HG03460 (cell line): ENCODE data around the gene FAM184A.
"Not testable (repeated sequence)": the region's sequence is repeated elsewhere in the genome, so short reads cannot be mapped to it uniquely, and the experiment has no call there.

Experiments
- ATAC-seq: cut with Tn5 transposase; IDR thresholded peaks from one replicate; pipeline ENCODE4 v1.9.1; 2021; ENCODE audit not compliant: unreplicated experiment

Gene FAM184A

DNA sequence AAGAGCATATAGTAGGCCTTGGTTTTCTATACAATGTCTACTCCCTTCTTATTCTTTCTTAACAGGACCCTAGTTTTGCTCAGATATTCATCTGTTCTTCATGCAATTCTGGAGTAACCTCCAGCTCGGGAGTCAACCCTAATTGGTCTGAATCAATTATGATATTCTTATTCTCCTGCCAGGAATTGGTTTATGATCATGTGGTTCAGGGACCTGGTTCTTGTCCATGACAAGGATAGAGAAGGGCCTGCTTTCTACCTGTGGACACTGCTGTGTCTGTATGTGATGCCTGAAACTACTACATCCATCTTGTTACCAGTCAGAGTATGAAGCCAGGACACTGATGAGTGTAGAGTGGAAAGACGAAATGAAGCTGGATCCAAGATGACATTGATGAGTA lies 24.4 kb upstream of the FAM184A start:
- no peak for ATAC-seq

DNA sequence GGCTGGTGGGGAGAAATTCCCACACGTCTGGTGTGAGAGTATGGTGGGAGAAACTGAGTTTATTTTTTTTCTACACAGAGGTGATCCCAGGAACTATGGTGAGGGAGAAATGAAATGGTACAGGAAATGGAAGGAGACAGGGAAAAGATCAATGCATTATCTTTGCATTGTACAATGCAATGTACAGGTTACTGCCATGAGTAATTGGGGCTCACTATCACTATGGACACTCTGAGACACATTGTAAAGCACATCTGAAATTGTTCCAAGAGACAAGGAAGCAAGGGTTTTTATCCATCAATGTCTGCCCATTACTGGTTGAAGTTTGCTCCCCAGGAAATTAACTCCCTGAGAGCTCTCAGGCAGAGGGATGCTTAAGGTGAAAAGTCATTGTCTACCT lies 21.7 kb upstream of the FAM184A start:
- ATAC-seq = no peak

DNA sequence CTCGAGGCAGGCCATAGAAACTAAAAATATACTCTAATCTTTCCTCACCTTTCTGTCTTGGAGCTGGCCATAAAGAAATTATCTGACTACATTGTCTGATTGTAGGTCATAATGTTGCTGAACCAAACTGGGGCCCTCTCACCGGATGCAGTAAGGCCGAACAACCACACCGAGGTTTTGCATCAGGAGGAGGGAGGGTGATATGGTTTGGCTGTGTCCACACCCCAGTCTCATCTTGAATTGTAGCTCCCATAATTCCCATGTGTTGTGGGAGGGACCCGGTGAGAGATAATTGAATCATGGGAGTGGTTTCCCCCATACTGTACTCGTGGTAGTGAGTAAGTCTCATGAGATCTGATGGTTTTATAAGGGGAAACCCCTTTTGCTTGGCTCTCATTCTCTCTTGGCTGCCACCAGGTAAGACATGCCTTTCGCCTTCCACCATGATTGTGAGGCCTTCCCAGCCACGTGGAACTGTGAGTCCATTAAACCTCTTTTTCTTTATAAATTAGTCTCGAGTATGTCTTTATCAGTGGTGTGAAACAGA lies 19.4 kb upstream of the FAM184A start:
- not testable (repeated sequence) for ATAC-seq

DNA sequence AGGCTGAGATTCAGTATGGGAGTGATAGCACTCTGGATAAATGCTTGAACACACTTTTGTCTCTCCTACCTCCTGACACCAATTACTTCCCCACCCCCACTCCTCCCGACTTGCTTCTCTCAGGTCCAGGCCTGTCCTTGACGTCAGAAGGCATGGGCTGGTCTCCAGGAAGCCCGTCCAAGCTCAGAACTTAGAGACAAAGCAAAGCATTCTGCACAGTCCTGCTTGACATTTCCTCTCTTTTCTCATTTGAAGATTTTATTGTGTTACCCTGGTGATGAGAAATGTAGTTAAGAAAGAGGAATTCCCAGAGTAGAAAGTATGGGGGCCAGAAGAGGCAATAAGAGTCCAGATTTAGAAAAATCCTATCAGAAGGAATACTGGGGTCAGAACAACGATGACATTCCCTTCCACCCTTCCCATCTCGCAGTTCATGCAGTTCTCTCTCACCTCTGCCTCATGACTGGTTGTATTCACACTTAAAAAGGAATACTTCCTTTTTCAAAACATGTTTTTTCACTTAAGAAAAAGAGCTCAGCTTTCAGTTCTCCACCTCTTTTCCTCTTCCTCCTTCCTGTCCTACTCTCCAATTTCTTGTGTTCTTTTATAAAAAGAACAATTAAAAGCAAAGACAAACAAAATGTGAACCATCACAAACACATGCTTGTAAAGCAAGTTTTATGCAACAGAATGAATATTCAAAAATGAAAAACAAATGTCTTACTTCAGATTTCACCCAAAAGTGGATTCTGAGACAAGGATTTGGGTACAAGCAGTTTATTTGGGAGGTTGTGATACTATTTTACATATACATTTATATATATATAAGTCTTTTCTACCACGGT lies 18.5 kb upstream of the FAM184A start:
- ATAC-seq = no peak

DNA sequence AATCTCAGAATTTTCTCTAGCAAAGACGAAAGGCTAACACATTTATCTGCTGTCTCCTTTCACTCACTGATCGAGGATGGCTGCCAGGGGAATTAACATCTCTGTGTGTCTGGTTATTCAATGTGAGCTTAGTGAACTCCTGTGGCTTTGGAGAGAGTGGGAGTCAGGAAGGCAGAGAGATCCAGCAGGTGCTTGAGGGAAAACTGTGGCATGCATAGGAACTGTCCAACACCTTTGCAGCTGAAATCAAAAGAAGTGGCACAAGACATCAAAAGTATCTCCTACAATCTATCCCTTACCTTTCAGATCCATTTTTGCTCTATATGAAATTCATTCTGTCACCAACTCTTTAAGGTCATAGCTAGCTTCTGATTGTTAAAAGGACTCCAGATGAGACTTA lies 11.8 kb upstream of the FAM184A start:
- no peak for ATAC-seq

DNA sequence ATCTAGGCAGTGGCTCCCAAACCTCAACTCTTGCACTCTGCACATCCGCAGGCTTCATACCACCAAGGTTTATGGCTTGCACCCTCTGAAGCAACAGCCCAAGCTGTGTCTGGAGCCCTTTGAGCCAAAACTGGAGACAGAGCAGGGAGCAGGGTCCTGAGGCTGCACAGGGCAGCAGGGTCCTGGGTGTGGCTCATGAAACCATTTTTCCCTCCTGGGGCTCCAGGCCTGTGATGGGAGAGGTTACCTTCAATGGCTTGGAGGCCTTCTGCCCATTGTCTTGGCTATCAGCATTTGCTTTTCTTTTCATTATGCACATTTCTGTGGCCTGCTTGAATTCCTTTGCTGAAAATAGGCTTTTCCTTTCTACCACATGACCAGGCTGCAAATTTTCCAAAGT lies 6.3 kb upstream of the FAM184A start:
- ATAC-seq = no peak

DNA sequence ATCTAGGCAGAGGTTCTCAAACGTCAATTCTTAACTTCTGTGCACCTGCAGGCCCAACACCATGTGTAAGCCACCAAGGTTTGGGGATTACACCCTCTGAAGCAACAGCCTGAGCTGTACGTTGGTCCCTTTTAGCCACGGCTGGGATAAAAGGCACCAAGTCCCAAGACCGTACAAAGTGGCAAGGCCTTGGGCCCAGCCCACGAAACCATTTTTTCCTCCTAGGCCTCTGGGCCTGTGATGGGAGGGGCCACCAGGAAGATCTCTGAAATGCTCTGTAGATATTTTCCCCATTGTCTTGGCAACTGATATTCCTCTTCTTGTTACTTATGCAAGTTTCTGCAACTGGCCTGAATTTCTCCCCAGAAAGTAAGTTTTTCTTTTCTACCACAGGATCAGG lies 4.5 kb upstream of the FAM184A start:
- no peak for ATAC-seq

DNA sequence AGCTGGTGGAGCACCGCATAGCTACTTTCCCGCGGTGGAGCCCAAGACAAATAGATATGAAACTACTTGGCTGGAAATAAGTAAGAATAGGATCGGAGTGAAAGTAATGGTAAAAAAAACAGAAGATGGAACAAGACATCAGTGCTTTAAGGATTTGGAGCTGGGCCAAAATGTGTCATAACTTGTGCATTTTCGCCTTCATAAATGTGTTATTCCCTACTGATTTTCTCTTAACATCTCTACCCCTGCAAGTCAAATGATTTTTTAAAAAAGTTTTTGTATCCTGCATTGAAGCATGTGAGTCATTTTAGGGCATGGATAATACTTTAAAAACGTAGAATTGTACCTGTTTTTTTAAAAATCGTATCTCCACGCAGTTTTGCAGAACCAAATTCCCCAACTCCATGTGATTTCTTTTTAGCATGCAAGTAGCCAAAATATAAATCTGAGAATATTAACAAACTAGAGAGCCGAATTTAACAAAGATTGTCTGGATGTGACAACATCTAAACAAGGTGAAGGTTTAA lies 882 bp upstream of the FAM184A start:
- ATAC-seq = no peak

DNA sequence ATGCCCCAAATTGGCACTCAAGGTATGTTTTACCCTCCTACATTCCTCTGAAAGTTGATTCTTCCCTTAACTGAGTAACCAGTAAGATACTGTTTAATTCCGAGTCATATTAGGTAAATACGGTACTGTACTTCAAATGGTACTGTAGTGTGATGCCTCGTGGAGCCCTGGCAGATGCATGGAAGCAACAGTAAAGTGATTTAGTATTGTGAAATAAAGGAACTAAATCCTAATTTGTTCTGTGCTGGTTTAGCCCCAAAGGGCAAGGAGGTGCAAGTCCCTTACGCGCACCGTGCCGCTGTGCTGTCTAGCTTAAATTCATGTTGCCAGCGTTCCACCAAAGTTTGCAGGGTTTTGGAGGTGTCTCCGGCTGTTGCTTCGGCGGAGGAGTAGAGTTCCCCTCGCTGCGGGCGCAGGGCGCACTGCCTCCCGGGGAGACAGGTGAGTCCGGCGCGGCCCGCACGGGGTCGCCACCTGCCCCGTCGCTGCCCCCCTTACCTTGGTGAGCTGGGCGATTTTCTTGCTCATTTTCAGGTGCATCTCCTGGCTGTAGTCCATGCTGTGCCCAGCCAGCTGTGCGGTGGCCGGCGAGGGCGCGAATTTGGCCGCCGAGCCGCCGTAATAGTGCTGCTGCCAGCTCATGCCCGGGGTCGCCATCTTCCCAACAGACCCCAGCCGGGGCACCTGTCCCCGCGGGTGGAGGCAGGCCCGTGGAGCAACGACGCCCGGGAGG lies 655 bp downstream of the FAM184A start:
- peak; percentile 40 for ATAC-seq

DNA sequence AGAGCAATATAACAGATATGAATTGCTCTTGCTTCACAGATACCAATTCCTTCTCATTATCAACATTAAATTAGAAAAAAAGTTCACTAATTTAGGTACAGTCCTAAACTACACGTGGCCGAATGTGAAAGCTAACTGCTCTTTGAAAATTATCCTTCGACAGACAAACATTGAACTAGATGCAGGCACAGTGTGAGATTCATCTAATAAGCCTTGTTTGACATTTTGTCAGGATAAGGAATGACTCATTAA lies 1.1 kb downstream of the FAM184A start:
- ATAC-seq = no peak

DNA sequence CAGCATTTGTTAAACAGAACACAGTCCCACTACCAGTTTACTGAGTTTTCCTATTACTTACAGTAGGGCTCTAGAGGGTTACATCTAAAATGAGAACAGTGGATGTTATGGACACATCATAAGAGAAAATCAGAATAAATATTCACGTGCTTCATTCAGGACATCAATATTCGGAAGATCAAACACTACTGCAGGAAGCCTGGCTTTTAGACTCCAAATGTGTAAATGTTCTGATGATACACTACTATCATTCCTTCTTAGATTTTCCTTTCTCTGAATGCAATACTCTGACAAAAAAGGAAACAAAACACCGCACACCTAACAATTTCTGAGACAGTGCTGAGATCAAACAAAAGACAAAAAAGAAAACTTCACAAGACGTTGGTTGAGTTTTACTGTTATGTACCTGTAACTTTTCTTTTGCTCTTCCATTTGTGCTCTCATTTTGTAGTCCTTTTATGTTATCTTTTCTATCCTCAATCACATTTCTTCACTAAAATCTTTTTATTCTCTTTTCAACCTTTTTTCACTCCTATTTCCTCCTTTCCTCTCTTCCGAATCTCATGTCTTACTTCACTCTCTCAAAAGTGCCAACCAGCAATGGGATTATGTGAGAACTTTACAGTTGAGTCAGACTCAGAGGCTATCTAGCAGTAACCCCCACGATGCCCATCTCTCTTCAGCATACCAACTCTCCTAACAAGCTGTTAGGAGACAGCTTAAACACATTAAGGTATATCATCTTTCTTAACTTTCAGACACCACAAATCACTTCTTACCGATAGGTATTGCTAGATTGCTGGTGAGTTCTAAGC lies 1.7 kb downstream of the FAM184A start:
- no peak for ATAC-seq

DNA sequence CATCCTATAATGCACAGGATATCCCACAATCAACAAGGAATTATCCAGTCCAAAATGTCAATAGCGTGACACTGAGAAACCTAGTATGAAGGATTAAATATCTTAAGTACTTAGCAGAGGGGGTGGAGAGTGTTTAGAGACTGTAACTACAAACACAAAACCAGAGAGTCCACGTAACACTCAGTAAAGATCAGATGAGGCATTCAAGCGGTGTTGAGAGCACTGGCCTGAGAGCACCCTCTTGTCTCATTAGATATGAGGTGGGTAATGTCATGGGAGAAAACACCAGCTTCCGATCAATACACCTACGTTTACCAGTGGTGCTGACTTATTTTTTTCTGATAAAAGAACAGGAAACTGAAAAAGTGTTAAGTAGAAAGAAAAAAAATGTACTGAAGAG lies 2.3 kb downstream of the FAM184A start:
- no peak for ATAC-seq

DNA sequence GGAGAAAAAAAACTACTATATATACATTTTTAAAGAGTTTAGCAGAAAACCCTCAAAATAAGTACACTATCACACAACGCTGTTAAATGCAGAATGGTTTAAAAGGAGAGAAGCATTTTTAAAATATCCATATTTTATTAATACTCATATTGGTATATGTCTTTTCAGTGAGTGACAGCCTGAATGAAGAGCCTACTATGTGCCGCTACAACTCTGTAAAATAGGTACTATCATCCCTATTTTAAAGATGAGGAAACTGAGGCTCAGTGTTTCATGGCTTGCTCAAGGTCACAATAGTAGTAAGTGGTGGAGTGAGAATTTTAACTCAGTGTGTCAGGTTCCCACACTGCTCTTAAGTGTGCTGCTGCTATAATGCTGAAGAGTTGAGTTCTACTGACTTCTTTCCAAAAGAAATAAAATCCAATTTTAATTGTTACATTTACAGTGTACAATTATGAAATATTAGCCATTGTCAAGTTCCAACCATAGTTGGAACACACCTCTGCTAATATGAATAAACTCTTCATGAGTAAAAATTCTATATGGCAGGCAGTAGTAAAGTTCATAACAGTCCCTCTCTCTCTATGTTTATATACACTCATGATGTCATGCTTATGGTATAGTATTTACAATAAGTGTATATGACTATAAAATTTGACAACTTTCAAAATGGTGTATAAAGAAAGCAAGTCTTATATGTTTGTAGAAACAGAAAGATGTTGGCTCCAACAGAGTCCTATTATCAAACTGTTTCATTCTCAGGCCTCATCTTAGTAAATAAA lies 3.1 kb downstream of the FAM184A start:
- no peak for ATAC-seq

DNA sequence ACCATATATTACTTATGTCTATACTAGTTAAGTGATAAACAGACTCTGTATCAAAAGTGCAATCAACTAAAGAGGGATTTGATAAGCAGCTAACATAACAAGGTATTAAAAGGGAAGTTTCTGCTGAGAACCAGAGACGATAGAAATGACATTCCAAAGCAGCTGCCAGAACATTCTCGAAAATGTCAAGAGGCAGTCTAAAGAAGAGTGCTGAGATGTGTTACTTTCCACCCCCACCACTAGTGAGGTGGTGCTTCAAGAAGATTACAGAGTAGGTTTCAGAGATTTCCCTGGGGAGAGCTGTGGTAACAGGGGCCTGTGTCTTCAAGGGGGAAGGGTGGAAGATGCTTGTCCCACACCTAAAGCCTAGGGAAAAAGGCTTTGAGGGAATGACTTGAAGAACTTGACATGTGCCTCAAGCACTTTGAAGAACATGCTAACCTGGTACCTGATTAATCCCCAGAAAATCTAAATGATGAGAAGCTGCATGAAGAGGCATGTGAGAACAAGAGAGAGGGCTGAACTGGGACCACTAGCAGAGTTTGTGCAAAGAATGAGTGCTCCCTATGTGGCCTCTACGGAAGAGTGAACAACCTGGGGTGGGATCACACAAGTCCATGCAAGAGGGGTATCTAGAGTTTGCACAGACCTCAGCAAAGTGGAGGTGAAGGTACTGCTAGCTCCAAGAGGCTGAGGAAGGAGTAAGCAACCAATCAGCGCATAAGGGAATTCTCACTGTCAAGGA lies 5.0 kb downstream of the FAM184A start:
- no peak for ATAC-seq

DNA sequence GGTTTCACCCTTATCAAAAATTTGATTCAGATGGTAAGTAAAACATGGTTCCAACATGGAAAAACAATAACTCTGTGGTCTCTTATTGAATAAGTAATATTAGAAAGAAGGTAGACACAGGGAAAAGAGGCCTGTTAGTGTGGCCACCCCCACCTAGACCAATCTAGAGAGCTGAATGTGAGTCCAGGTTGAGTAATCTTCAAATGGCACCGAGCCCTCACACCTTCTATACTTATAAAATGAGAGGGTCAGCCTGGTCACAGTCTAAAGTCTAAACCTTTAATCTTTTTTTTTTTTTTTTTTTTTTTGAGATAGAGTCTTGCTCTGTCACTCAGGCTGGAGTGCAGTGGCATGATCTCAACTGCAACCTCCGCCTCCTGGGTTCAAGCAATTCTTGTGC lies 6.9 kb downstream of the FAM184A start:
- no peak for ATAC-seq

DNA sequence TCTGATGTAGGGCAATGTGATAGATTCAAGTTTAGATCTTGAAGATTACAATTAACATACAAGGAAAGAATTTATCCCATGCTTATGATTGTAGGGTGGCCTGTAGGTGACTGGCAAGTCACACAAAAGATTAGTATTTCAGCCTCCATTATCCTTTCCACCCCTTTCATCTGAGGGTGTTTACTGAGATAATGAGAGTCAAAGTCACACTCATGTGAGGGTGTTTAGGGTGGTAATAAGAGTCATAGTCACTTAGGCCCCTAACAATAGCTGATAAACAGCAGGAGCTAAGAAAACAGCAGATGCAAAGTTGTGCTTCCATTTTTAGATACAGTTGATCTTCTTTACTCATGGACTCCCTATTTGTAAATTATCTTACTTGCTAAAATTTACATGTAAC lies 11.4 kb downstream of the FAM184A start:
- no peak for ATAC-seq

DNA sequence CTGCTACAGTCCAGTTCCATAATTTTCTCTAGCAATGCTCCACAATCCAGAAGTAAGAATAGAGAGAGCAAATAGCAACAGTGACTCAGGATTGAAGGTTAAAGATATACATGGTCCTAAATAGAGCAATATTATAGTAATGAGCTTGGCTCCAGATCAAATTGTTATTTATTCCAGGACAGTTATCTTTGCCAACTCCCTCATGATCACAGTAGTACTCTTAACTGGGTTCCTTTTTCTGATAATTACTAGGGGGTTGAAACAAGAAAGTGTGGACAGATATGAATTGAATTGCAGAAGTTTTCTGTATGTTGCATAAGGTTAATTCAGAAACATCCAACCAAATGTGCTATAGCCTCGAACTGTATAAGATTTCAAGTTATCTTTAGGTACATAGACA lies 11.9 kb downstream of the FAM184A start:
- no peak for ATAC-seq

DNA sequence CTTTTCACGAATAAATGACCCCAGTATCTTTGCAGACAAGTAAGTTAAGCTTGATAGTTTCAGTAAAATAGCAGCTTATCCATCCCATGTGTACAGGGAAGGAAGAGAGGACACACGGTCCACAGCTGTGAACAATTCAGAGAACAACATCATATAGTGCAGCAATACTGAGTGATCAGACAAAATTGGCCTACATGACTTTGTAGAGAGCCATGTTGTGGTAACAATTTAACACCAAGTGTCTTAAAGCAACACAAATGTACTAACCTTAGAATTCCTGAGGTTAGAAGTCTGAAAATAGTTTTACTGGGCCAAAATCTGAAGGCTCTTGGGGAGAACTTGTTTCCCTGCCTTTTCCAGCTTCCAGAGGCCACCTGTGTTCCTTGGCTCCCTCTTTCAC lies 12.5 kb downstream of the FAM184A start:
- no peak for ATAC-seq

DNA sequence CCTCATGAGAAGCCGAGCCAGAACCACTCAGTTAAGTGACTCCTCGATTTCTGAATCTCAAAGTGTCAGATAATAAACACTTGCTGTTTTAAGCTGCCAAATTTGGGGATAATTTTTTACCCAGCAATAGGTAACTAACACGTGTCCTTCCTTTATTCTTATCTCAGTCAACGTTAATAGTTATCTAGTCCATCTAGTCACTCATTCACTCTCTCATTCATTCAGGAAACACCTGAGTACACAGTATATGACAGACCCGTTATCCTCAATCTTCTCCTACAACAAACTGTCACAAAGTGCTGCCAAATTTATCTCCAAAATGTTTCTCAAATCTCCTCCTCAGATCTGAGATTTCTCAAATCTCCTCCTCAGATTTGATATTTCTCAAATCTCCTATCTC lies 13.1 kb downstream of the FAM184A start:
- ATAC-seq = no peak

DNA sequence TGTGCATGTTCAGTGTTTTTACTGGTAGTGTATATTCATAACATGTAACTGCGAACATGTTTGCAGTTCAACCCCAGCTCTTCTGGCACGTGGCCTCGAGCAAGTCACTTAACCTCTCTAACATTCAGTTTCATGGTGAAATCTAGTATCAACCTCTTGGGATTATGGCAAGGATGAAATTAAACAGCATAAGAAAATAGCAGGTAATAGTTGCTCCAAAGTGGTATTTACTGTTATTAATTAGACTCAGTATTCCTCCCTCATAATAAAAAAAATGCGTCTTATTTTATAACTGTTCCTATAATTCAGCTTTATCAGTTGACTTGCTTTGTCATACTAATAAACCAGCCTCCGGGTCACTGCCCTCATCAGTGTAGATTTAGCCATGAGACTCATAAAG lies 15.0 kb downstream of the FAM184A start:
- no peak for ATAC-seq
